GM15510 (cell line): ENCODE measurements around the gene NIF3L1.

Experiments
- POLR2A ChIP-seq: IDR thresholded peaks from 3 replicates; pipeline ENCODE4 v1.6.1; 2011; ENCODE audit warnings: borderline replicate concordance; ENCODE audit not compliant: insufficient read length; ENCODE audit errors: extremely low read depth

Gene NIF3L1, protein sequence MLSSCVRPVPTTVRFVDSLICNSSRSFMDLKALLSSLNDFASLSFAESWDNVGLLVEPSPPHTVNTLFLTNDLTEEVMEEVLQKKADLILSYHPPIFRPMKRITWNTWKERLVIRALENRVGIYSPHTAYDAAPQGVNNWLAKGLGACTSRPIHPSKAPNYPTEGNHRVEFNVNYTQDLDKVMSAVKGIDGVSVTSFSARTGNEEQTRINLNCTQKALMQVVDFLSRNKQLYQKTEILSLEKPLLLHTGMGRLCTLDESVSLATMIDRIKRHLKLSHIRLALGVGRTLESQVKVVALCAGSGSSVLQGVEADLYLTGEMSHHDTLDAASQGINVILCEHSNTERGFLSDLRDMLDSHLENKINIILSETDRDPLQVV

DNA sequence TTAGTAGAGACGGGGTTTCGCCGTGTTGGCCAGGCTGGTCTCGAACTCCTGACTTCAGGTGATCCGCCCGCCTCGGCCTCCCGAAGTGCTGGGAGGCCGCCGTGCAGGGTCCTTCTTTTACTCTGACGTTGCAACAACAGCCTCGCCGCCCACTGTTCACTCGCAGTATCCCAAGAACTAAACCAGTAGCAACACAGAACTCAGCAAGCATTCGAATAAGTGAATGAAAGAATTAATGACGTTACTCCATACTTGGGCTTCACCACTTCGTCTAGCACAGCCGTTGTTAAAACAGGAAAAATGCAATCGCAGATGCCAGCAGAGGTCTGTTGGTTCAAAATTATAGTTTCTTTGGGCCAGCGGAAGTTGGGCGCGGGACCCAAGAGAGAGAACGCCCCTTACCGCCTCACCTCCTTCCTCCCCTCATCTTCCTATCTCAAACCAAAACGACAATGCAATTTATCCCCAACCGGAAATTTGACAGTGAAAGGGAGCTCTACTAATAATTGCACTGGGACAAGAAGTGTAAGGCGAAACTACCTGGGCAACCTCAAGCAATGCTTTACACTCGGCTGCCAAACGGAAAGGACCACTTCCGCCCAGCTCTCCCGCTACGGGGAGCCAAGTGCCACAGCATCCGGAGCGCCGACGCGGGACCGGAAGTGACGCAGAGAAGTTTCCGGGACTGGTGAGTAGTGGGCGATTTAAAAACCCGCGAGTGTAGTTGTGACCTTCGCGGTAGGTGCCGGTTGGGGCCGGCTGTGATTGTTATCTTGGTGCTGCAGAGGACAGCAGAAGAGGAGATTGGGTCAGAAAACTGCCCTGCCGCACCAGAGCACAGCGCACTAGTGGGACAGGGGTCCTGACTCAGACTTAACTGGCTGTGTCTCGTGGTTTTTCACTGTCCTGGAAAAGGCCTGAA is at the start of gene NIF3L1, which contains the start of gene PPIL3:
Gene NIF3L1 (plus strand): TSS at position 668 of the 922 bp plus-strand sequence. CDS start 2,573 bp downstream, outside the sequence.
Gene PPIL3 (minus strand): TSS at position 374 of the 922 bp plus-strand sequence. CDS start 1,462 bp downstream, outside the sequence.
- peak; percentile 53 for TF ChIP-seq POLR2A

DNA sequence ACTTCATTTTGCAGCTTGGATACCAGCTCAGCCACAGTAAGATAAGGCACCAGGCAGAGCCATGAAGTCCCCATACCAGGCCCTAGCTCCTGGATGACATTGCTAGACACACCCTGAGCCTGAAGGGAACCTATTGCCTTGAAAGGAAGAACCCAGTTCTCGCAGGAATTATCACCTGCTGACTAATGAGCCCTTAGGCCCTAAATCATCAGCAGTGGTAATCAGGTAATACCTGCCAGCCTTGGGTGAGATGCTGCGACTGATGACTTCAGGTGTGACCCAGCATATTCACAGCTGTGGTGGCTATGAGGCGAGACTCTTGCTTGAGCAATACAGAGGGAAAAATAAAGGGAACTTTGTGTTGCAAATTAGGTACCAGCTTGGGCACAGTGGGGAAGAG is 49.7 kb upstream of the NIF3L1 start:
- no peak for TF ChIP-seq POLR2A

DNA sequence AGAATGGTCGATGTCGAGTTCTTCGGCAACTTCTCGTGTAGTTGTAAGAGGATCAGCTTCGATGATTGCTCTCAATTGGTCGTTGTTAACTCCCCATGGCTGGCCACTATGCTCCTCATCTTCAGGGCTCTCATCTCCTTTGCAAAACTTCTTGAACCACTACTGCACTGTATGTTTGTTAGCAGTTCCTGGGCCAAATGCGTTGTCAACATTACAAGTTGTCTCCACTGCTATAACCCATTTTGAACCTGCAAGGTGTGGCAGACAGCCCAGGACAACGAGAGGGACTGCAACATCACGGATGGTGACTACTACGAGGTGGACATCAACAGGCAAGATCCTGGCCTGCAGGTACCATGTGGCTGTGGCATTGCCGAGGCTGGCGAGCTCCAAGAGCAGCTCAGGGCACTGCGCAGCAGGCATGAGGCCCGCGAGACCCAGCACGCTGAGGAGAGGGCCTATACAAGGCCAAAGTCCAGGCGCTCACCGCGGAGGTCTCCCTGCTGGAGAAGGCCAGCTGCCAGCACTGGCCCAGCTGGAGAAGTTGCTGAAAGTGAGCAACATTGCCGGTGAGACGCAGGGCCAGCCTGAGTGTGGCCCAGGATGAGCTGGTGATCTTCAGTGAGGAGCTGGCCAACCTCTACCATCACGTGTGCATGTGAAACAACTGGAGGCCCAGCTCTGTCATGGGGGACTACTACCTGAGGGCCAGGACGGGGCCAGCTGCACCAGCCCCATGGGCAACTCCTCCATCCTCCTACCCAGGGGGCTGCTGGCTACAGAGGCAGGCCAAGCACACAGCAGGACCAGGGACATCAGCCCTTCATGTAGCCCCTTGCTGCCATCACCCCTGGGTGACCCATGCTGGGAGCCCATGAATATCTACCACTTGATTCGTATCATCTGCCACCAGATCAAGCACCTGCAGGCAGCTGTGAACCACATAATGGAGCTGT is 44.9 kb upstream of the NIF3L1 start:
- no peak for TF ChIP-seq POLR2A

DNA sequence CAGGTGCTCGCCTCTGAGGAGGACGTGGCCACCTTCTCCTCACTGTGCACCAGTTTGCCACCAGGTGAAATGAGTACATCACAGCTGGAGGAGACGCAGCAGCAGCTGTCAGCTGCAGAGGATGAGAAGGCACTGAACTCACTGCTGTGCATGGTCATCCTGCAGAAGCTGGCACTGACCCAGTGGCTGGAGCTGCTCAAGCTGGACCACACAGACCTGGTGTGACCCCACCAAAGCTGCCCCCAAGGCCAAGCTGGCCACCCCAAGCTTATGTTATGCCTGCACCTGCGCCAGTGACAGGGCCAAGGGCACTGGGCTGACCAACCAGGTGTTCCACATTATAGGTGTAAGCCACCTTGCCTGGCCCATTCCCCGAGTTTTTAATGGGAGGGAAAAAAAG is 44.0 kb upstream of the NIF3L1 start:
- TF ChIP-seq POLR2A, result no peak

DNA sequence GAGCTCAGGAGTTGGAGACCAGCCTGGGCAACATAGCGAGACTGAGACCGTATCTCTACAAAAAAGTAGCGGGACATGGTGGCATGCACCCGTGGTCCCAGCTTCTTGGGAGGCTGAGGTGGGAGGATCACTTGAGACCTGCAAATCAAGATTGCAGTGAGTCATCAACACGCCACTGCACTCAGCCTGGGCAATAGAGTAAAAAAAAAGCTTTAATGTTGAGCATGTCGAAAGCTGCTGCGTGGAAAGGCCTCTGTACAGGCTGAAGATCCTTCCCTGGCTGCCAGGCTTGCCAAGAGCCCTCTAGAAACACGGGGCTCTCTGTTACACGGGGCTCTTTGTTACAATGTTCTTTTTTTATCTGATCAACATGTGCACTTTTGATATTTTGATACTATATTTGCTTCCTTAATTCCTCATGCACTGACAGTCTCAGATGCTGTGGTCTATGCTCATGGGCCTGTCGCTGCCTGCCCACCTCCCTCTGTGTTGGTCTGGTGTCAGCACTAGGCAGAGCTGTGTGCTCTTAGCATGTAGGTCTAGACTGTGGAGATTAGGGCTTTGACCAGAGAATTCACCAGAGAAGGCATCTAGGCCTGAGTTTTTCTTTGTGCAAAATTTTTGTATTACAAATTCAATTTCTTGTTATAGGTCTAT is 43.4 kb upstream of the NIF3L1 start:
- no peak for TF ChIP-seq POLR2A

DNA sequence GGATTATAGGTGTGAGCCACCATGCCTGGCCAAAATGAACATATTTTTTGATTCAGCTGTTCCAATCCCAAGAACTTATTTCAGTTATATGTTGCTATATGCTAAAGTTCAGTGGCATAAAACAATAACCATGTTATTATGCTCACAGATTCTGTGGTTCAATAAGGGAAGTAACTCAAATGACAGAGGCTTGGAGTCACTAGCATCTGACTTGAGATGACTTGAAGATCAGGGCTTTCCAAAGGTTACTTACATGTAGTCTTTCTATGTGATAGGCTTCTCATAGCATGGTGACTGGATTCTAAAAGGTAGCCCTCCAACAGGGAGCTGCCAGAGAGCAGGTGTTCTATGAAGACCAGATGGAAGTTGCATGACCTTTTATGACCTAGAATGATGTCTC is 41.9 kb upstream of the NIF3L1 start:
- TF ChIP-seq POLR2A, result no peak

DNA sequence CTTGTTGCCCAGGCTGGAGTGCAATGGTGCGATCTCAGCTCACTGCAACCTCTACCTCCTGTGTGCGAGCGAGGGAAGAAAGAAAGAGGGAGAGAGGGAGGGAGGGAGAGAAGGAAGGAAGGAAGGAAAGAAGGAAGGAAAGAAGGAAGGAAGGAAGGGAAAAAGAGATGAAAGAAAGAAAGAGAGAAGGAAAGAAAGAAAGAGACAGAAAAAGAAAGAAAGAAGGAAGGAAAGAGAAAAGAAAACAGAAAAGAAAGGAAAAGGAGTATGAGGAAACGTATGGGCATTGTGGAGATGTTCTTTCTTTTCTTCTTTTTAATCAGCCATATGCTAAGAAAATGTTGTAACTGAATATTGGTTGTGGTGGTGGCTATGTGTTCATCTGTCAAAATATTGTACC is 41.2 kb upstream of the NIF3L1 start:
- TF ChIP-seq POLR2A, result no peak

DNA sequence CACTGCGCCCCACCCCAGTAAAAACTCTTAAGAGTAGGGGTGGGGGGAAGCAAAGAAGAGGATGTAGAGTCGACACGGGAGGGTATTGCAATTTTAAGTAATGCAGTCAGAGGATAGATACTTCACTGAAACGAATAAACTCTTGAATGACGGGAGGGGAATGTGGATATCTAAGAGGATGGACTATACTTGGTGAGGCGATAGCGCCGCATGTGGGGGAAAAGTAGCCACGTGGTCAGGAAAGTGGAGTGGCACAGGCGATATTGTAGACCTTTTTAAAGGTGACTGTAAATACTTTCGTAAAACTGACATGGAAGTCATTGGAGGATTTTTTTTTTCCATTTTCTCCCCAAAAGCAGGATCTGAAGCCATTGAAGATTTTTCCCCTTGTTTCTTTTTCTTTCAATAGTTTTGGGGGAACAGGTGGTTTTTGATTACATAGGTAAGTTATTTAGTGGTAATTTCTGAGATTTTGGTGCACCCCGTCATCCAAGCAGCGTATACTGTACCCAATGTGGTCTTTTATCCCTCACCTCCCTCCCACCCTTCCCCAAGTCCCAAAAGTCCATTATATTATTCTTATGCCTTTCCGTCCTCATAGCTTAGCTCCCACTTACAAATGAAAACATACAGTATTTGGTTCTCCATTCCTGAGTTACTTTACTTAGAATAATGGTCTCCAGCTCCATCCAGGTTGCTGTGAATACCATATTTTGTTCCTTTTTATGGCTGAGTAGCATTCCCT is 38.5 kb upstream of the NIF3L1 start:
- no peak for TF ChIP-seq POLR2A

DNA sequence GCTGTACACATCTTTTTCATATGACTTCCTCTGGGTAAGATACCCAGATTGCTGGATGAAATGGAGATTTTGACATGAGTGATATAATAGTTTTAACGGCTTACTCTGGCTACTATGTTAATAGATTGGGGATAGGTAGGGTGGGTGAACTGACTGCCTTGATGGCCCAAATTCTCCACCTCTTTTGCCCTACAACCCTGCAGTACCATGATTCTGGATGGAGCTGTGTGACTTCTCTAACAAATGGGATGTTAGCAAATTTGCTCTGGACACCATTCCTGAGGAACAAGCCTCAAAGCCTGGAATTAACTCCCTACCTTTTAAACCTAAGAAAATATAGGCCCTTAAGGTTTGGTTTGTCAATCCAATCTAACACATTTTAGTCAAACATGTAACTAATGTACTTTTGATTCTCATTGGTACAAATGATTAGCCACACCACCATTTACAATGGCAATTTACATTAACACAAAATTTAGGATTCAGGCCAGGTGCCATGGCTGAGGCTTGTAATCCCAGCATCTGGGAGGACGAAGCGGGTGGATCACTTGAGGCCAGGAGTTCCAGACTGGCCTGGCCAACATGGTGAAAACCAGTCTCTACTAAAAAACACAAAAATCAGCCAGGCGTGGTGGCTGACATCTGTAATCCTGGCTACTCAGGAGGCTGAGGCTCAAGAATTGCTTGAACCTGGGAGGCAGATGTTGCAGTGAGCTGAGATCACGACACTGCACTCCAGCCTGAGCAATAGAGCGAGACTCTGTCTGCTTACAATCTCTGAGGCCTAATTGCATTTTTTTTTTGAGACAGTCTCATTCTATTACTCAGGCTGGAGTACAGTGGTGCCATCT is 37.5 kb upstream of the NIF3L1 start:
- TF ChIP-seq POLR2A, result no peak

DNA sequence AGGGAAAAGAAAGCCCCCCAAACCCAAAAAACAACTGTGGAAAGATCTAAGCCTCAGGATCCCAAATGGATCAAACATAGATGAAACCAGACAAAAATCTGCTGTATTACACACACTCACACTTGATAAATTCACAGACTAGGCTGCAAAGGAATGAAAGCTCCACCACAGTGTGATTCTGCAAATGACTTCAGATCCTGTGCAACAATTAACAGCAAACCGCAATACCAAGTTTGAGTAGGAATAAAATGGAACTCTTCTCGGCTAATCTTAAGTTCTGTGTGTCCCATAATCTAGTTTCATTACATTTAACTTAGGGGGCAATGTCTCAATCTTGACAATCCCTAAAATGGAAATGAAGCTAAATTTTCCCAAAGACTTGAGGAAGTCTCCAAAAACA is 36.6 kb upstream of the NIF3L1 start:
- no peak for TF ChIP-seq POLR2A

DNA sequence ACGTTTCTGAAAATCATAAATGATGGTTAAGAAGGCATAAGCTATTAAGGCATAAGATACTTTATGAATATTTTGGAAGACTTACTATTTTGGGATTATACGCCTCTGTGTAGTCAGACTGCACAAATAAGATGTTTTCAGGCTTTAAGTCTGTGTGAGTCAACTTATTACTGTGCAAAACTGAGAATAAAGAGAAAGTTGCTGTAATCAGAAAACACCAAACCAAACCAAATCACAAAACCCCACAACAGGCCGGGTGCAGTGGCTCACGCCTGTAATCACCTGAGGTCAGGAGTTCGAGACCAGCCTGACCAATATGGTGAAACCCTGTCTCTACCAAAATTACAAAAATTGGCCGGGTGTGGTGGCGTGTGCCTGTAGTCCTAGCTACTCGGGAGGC is 32.4 kb upstream of the NIF3L1 start:
- TF ChIP-seq POLR2A, result no peak

DNA sequence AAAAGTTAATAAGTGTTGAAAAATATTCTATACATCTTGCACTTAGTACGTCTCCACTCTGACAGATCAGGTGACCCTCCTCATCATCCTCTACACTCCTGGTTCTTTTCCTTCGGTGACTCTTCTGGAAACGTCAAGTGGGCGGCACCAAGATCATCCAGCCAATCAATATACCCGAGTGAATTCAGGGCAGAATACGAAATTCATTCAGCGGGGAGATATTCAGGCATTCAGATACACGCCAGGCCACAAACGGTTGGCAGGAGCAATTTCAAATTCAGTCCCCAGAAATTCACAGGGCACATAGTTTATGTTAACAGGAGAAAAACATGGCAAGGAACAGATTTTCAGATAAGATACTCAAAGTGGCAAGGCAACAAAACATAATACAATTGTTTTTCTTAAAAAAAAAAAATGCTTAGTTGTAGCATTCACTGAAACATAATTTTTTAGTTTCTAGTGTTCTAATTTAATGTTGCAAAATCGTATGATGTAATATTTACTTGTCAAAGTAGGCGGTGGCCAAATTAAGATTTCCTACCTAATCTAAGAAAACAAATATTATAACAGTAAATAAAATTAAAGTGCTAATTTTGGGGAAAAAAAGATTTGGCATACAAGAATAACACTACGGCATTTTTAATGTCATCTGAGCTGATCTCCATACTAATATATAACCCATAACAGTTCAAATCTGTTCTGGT is 28.9 kb upstream of the NIF3L1 start:
- TF ChIP-seq POLR2A, result no peak
